Tibial artery (tissue), 4 donors: ENCODE results near the gene STYX.
A peak's percentile ranks its signal among the peaks of the same experiment; 100 is the strongest.

Source experiments
- DNase-seq, 2 donors: peaks; one replicate each; pipeline ENCODE4 v3.0.0-alpha.2; 2019
- H3K27ac ChIP-seq, 2 donors: fragments of 200-600 bp; sonication (generic) in 1 of 2; 1 replicate in 1 of 2; 2 replicates in 1 of 2; pipeline ENCODE4 v1.5.1; 2018 to 2019; ENCODE audit warnings: mild to moderate bottlenecking in 1 of 2
- H3K27me3 ChIP-seq, 2 donors: fragments of 200-600 bp; sonication (generic) in 1 of 2; one replicate each; pipeline versions ENCODE4 v1.5.1 to v1.6.0; 2016 to 2019
- H3K36me3 ChIP-seq, 3 donors: fragments of 200-600 bp; sonication (generic) in 2 of 3; one replicate each; pipeline ENCODE4 v1.5.1; 2016 to 2019; ENCODE audit warnings: mild to moderate bottlenecking in 2 of 3
- H3K4me1 ChIP-seq, 4 donors: fragments of 200-600 bp; sonication (generic) in 2 of 4; 1 replicate in 3 of 4; 2 replicates in 1 of 4; pipeline ENCODE4 v1.5.1; 2016 to 2019
- H3K4me3 ChIP-seq, 2 donors: fragments of 200-600 bp; sonication (generic) in 1 of 2; 1 replicate in 1 of 2; 2 replicates in 1 of 2; pipeline ENCODE4 v1.5.1; 2018 to 2019; ENCODE audit warnings: mild to moderate bottlenecking in 2 of 2
- H3K9me3 ChIP-seq, 3 donors: fragments of 200-600 bp; sonication (generic) in 1 of 3; one replicate each; pipeline ENCODE4 v1.5.1; 2016 to 2019
- CTCF ChIP-seq, 2 experiments: fragments of 200-600 bp in 1 of 2; fragments of 450-650 bp in 1 of 2; IDR thresholded peaks; one replicate each; pipeline ENCODE4 v1.5.1; 2017 to 2019; ENCODE audit warnings: antibody characterized with exemption in 2 of 2, mild to moderate bottlenecking in 1 of 2, moderate library complexity in 1 of 2
- intact Hi-C: fragments of 100-400 bp; cut with DNase I; formaldehyde crosslinking; loops from one replicate; pipeline ENCODE4 v1.15.0; 2023; ENCODE audit warnings: low total_unique reads

Gene STYX

GRCh38 chr14:52790011-52790755, 60.2 kb downstream of the STYX start:
- intact Hi-C loops = loop anchor here (5.0 kb wide), 1 partner anchor 58 kb away; the partner anchor contains the start of gene STYX
- H3K9me3 ChIP-seq = no peaks in the 10 kb centered on the region
- no peak for DNase-seq
- peak overlapping the region; percentile 79 to 94 for H3K27ac ChIP-seq
- no peak for TF ChIP-seq CTCF (IDR thresholded peaks at IDR 0.05)
- H3K27me3 ChIP-seq = no peaks in the 10 kb centered on the region
- no peaks in the 10 kb centered on the region for H3K36me3 ChIP-seq
- H3K4me3 ChIP-seq = peak overlapping the region; percentile 60 to 85
- H3K4me1 ChIP-seq = peaks cover 0 to 38% (median 15%) of the 10 kb centered on the region in 4 donors

GRCh38 chr14:52790756-52791222, 60.8 kb downstream of the STYX start:
- no peak for DNase-seq
- Histone ChIP-seq H3K9me3 (no peaks in the 10 kb centered on the region), H3K4me3 (peak overlapping the region; percentile 60 to 85), H3K4me1 (peaks cover 0 to 38% (median 15%) of the 10 kb centered on the region in 4 donors), H3K36me3 (no peaks in the 10 kb centered on the region), H3K27ac (peak overlapping the region; percentile 79 to 94), H3K27me3 (no peaks in the 10 kb centered on the region)
- intact Hi-C loops = loop anchor here (5.0 kb wide), 1 partner anchor 58 kb away; the partner anchor contains the start of gene STYX
- TF ChIP-seq CTCF (IDR thresholded peaks at IDR 0.05) = no peak

- TF ChIP-seq CTCF (IDR thresholded peaks at IDR 0.05) = no peak
- H3K27me3 ChIP-seq = no peaks in the 10 kb centered on the region
- H3K27ac ChIP-seq = peak within 1 kb of the TSS; percentile 79 to 94
- H3K36me3 ChIP-seq = no peaks in the 10 kb centered on the region
- peak; percentile 78 to 93 for DNase-seq
- peaks cover 0 to 38% (median 15%) of the 10 kb centered on the region in 4 donors for H3K4me1 ChIP-seq
- intact Hi-C loops = loop anchor here (5.0 kb wide), 1 partner anchor 59 kb away; the partner anchor contains the start of gene STYX
- peak within 1 kb of the TSS; percentile 60 to 85 for H3K4me3 ChIP-seq
- H3K9me3 ChIP-seq = no peaks in the 10 kb centered on the region
Observed at GRCh38 chr14:52791223-52792096, 61.5 kb downstream of the STYX start, which contains the start of gene GNPNAT1. GNPNAT1 (minus strand) TSS chr14:52791607; CDS start chr14:52784650, 6,957 bp downstream.

- H3K36me3 ChIP-seq = no peaks in the 10 kb centered on the region
- no peaks in the 10 kb centered on the region for H3K9me3 ChIP-seq
- H3K4me3 ChIP-seq = peak overlapping the region; percentile 60 to 85
- no peaks in the 10 kb centered on the region for H3K27me3 ChIP-seq
- H3K27ac ChIP-seq = peak overlapping the region; percentile 79 to 94
- peaks cover 0 to 38% (median 15%) of the 10 kb centered on the region in 4 donors for H3K4me1 ChIP-seq
- intact Hi-C loops = loop anchor here (5.0 kb wide), 1 partner anchor 60 kb away; the partner anchor contains the start of gene STYX
- no peak for DNase-seq
- TF ChIP-seq CTCF (IDR thresholded peaks at IDR 0.05) = no peak
Observed at GRCh38 chr14:52792097-52792415, 62.1 kb downstream of the STYX start.

- no peak for DNase-seq
- no peaks in the 10 kb centered on the region for H3K27me3 ChIP-seq
- no peak for TF ChIP-seq CTCF (IDR thresholded peaks at IDR 0.05)
- H3K27ac ChIP-seq = peak overlapping the region in 1 of 2 donors; percentile 94
- intact Hi-C loops = loop anchor here (5.0 kb wide), 1 partner anchor 61 kb away; the partner anchor contains the start of gene STYX
- H3K9me3 ChIP-seq = no peaks in the 10 kb centered on the region
- peaks cover 0 to 37% (median 15%) of the 10 kb centered on the region in 4 donors for H3K4me1 ChIP-seq
- H3K36me3 ChIP-seq = no peaks in the 10 kb centered on the region
- no peak overlapping the region for H3K4me3 ChIP-seq
Observed at GRCh38 chr14:52793061-52793460, 63.1 kb downstream of the STYX start.
